GM21515 (cell line): ENCODE results near the gene FRMD4A.
"Not testable (repeated sequence)": the region's sequence is repeated elsewhere in the genome, so short reads cannot be mapped to it uniquely, and the experiment has no call there.

Experiments used
- ATAC-seq: cut with Tn5 transposase; IDR thresholded peaks from one replicate; pipeline ENCODE4 v1.9.1; 2021; ENCODE audit not compliant: unreplicated experiment

The FRMD4A gene

DNA sequence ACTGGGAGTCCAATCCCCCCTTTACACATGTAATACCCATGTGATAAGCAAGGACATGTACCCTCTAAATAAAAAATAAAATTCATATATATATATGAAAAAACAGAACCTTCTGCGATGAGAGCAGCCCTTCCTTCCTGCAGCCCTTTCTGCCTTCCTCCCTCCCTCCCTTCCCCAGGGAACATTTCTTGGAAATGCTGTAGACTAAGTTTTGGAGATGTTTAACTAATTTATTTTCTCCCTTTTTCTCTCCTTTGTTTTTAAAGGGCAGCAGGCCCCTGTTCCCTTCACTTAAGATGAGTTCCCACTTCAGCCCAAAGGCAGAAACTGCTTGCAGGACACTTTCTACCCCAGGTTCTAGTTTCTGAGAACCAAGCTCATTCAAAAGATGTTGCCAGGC, 179.2 kb downstream of the FRMD4A start:
- no peak for ATAC-seq

DNA sequence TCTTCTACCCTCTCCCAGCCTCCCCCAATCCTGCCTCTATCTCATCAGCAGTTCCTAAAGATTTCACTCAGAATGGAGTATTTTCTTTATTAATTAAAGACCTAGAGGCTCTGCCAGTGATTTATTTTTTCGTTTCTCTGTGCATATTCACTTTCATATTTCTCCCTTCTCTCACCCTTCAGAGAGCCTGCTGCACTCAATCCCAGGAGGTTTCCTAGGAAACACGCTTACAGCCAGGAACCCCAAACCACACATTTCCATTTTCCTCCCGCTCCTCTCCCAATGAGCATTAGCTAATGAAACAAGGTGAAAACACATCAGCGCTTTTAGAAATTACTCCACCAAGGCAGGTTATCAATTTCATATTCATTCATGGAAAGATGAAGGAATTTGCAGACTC, 180.2 kb downstream of the FRMD4A start:
- ATAC-seq: no peak

DNA sequence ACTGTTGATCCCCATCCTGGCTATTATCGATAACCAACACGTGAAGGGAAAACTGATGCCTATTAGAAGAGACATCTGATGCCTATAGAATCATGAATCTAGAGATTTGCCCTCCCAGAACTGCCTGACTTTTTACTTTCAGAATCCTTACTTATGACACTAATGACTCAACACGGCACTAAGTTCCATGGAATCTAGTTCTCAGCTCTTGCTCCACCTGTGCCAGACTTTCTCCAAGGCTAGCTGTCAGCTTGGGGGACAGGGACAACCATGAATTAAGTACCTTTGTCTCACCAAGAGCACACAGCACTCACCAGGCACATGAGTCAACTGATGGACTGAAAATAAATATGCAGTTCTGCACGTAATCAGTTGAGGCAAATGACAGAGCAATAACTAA, 184.2 kb downstream of the FRMD4A start:
- no peak for ATAC-seq

DNA sequence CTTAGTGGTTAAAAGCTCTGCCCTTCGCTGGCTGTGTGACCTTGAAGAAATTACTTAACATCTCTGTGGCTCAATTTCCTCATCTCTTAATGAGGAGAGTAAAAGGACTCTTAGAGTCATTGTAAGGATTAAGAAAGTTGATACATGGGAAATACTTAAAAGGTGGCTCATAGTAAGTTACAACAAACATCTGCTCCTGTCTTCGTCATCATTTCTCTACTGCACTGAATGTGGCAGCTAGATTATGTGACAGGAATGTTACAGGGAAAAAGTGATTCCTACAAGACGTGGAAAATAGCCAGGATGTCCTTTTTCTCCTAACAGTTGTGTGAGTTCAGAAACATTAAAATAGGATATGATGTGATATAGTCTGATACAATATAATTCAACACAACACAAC, 184.7 kb downstream of the FRMD4A start:
- ATAC-seq: no peak

DNA sequence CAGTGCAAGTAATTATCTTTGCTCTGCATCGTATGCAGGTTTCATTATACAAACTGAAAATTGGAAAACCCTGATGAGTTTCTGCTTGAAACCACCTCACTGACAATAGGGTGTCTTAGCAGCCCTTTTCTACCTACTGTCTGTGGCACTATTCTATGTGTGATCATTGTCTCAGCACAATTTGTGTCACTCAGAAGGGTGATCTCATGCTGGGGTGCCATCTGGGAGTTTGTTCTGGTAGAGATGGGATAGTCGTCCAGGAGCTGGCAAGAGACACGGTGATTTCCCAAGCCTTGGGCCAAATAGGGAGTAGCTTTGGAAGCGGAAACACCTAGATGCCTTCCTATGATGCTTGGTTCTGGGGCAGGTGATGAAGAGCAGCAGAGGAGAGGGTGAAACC, 186.3 kb downstream of the FRMD4A start:
- ATAC-seq: no peak

DNA sequence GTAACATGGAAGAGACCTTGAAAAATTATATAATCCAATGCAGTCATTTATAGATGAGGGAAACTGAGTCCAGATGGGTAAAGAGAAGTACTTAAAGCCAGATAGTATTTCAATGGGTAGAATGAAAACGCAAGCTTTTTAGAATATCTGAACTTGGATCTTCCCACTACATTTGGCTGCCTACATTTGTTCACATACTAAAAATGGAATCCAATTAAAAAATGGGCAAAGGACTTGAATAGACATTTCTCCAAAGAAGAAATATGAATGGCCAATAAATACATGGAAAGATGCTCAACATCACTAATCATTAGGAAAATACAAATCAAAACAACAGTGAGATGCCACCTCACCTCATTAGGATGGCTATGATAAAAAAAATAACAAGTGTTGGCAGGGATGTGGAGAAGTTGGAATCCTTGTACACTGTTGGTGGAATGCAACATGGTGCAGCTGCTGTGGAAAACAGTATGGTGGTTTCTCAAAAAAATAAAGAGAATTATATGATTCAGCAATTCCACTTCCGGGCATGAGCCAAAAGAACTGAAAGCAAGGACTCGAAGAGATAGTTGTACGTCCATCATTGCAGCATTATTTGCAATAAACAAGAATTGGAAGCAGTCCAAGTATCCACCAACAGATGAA, 188.0 kb downstream of the FRMD4A start:
- no peak for ATAC-seq

DNA sequence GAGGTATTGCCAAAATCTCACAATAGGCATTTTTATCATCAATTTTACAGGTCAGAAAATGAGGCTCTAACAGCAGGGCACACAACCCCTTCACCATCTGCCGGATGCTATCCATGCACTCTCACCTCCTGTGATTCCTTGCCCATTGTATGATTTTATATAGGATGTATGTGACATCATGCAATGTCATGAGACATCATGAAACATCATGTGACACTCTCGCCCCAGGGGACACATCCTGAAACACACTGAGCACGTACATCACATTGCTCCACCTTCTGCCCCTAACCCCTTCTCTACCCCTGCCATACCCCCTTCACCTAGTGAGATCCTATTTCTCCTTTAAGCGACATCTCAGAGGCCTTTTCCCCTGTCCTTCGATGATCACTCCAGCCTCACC, 189.4 kb downstream of the FRMD4A start:
- no peak for ATAC-seq

DNA sequence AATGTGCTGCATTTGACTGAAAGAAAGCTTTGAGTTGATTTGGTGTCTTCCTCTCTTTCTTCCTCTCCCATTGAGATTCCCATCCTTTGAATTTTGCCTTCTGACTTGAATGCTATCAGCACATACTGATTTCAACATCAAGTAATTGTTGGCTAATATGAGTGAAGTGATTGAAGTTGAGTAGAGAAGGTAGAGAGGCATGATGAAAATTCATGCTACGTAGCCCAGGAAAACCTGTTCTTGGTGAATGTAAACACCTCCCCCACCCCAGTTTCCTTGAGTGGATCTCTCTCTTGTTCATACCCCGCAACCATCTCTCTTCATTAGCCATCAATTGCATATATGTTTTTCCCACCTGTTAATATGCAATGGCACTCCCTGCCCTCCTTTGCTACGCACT, 193.3 kb downstream of the FRMD4A start:
- ATAC-seq: no peak

DNA sequence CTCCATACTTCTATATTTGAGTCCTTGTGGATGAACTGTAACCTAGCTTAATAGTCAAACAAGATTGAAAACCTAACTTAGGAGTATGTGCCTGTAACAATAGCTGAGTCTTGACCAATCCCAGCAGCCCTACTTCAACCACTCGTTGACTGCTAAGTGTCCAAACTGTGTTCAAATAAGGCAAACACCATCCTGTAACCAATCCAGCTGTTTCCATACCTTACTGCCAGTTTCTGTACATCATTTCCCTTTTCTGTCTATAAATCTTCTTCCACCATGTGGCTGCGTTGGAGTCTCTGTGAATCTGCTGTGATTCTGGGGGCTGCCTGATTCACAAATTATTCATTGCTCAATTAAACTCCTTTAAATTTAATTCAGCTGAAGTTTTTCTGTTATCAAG, 195.5 kb downstream of the FRMD4A start:
- not testable (repeated sequence) for ATAC-seq

DNA sequence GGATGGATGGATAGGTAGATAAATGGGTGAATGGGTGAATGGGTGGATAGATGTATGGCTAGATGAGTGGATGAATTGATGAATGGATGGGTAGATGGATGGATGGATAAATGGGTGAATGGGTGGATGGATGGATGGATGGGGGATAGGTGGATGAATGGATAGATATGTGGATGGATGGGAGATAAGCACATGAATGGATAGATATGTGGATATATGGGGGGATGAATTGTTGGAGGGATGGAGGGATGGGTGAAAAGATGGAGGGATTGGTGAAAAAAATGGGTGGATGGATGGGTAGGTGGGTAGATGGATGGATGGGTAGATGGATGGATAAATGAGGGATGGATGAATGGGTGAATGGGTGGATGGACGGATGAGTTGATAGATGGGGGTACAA, 196.4 kb downstream of the FRMD4A start:
- ATAC-seq: no peak

DNA sequence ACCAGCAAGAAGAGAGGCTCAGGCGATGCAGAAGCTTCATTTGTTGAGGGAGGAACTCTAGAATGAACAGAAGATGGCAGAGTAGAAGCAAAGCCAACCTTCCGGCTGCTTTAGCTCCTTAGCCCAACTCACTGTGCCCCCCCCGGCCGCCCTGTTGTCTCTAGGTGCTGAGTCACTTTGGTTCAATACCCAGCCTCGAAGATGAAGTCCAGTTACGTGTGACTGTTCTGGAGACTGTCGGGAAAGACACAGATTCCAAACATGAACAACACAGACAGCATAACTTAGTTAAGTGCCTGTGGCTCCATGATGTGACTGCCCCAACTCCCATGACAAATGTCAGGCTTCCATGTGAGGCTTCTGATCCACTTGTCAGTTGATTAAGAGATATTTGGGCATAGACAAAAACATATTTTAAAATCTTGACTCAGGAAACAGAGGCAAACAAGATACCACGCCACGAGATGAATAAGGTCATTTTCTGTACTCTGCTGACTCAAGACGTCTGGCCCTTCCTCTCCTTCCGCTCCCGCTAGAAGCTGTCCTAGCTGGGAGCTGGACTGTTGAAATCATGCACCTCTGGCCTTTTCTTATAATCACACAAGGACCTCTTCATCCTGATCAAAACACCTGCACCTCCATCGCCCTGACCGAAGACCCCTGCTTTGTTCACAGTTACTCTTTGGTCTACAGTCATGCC, 199.3 kb downstream of the FRMD4A start:
- ATAC-seq: no peak

DNA sequence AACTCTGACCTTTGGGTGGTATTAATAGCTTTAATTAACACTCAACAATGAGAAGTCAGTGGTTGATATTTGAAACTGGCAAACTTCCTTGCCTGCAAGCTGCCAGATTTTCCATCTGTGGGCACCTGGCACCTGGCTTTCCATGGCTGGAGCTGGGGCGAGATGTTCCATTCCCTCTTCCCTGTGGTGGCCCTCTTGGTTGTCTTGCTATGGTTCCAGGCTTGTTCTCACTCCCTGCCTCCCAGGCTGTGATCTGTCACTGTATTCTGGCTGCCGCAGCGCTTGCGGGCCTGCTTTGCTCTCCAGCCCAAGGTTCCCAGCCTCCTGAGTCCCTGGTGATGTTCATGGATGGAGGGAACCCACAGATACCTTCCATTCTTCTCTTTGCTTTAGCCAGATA, 201.0 kb downstream of the FRMD4A start:
- no peak for ATAC-seq

DNA sequence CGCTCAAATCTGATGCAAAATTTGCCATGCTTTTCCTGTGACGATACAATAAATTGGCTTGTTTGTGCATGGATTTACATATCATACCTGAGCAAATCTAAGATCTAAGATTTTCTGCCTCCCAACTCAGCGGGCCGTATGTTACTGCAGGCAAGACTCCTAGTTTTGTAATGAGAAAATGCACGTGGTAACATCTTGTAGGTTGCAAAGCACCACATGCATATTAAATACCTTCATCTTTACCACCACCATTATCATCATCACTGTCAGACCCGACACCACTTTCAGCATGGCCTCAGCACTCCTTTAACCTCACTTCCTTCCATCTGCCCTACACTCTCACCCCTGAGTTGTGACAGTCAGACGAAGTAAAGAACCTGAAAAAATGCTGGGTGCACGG, 202.2 kb downstream of the FRMD4A start:
- ATAC-seq: no peak

DNA sequence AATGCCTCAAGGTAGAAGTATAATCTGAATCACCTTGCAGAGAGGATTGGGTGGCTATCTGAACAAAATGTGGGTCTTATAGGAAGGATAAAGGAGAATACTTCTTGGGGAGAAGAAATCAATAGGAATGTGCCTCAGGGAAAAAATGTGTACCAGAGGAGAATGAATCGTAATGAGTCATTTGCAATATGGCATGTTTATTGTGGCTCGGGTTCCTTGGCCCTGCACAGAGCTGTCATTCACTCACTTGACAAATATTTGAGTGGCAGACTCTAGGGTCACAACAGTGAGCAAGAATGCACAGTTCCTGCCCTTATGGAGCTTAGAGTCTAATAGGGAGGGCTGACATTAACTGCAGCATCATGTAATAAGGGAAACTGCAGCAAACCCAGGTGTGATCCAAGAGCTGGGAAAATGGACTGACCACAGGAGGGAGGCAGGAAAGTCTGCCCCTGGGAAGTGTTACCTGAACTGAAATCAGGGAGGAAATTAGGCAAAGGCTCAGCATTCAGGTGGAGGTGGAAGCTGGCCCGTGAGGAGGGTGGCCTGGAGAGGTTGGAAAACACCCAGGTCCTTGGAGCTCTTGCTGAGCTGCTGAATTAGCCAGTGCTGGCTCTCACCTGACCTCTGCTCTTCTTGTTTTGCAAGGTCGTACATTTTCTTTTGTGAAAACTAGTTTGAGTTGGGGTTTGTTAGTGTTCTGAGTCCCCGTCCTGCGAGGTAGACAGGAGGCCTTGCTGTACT, 203.9 kb downstream of the FRMD4A start:
- no peak for ATAC-seq

DNA sequence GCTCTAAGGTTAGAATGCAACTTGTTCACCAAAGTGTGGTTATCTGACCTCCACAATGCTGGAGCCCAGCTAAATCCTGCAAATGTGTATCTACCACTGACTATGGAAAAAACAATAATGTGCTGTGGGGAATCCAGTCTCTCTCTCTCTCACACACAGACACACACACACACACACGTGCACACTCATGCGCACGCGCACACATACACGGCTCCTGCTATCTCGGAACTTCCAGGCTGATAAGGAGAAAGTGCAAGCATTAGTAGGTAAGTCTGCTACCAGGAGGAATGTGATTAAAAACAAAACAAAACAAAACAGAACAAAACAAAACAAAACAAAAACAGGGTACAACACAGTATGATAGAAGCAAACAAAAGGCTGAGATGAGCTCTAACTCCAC, 205.2 kb downstream of the FRMD4A start:
- ATAC-seq: no peak

DNA sequence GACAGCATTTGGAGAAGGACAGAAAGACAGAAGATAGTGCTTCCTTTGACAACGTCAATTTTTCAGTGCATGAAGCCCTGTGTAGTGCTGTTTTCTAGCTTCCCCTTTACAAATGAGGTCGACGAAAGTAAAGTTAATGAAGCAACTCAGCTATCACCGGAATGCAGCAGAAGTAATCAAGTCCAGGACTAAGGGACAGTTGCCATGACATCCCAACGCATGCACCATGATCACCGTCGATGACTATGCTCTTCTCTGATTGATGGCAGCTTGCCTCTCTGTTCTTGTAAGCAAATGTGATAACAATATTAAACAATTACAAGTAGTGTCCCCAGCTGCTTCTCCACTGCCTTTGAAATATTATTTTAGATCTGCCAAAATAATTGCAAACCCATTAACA, 205.8 kb downstream of the FRMD4A start:
- no peak for ATAC-seq

DNA sequence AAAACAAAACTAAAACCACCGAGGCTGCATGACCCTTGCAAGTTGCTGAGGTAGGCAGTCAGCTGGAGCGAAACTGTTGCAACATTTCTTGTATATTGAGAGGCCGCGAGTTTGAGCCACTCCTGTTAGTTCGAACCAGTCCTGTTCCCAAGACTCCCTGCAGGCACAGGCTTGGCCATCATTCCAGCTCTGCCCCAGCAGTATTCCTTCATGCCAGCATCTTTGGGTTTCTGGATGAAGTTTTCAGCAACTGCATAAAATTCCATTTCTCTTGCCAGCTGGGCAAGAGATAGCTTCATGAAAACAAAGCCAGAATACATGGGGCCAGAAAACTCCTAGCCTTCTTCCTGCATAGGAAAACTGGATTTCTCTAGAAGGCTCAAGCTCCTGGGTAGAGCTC, 207.6 kb downstream of the FRMD4A start:
- ATAC-seq: no peak

DNA sequence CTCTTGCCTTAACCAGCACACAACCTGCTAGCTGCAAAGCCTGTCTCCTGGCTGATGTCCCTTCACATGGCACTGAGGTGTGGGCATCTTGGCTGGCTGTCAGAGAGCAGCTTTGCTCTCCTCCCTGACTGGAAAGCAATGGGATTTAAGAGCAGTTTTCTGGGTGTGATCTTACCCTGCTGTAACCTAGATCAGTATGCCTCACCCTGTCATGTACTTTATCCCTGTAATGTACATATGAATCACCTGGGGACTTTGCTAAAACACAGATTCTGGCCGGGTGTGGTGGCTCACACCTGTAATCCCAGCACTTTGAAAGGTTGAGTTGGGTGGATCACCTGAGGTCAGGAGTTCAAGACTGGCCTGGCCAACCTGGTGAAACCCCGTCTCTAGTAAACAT, 209.9 kb downstream of the FRMD4A start:
- ATAC-seq: no peak

DNA sequence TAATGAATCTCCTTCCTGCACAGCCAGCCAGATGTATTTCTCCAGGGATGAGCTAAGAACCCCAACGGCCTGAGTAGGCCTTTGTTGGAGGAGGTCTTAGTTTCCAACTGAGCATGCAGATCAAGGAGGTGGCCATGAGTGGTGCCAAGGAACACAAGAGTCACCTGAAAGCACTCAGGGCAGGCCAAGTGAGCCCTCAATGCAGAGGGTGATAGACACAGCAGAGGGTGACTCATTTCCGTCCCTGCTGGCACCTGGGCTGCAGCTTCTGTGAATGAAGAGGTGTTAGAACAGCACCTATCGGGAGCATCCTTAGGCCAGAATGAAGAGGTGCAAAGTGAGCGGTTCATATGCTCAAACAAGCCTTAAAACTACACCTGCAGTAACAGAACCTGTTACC, 211.8 kb downstream of the FRMD4A start:
- no peak for ATAC-seq

DNA sequence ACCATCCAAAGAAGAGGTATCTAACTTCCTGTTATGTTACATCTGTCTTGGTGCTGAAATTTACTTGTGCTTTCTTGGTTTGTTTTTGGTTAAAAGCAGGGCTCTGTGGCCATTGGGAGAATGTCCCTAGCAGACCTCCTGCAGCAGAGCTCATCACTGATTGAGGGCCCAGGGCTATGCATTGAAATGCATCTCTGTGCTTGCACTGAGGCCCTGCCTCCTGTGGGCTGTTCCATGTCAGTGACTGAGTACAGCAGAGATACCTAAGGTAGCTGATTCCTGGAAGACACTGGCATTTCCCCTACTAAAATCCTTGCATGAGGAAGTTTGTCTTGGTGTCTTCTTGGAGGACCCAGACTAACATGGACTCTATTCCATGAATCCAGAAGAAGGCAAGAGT, 213.9 kb downstream of the FRMD4A start:
- no peak for ATAC-seq

DNA sequence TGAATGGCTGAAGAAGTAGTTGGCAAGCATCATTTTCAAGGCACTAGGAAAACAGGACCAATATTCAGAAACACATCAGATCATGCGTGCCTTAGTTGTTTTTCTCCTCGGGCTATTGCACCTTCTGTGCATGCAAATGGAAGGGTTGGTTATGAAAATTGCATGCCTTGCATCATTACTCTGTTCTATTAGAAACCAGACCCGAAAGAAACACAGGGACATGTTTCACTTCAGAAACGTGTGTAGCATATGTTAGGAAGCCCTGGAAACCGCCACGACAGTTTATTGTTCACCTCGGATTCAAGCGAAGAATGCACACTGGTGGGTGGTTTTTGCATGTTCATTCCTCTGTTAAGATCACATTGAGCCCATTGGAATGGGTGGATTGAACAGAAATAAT, 214.7 kb downstream of the FRMD4A start:
- no peak for ATAC-seq

DNA sequence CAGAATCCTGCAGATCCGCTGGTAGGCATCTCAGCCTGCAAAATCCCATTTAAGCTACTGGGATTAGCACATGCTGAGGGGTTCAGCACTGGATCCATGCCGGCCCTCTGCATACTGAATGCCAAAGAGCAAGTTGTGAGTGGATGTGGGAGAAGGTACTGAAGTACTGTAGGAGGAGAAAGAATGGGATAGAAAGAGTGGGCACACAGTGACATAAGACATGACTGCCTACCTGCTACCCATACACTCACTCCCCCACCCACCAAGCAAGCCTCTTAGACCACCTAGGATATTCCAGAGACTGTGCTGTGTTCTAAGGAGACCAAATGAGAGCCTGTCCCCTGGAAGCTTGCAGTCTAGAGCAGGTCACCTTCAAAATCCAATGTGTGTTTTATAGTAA, 215.9 kb downstream of the FRMD4A start:
- no peak for ATAC-seq
